Activated T-helper 1 cell treated with anti-CD3 and anti-CD28 coated beads, Interleukin-12 subunit alpha, Interleukin-12 subunit beta, Interleukin-2, Interleukin-4 antibody, amounts not matched to agents 30 ng/mL and 10 ng/mL and 1 ng/mL, durations not matched to agents 14 hours and 24 hours and 36 hours (primary cell): ENCODE results near the gene NHS. TPM values are rescaled to one million over a fixed set of nuclear protein-coding genes. Genes with fewer than 3 reads are reported as not detected.

ENCODE experiments used
- DNase-seq: peaks from one replicate; pipeline ENCODE4 v3.0.0; 2021; ENCODE audit warnings: low spot score
- H3K27ac Mint-ChIP-seq: one replicate; pipeline ENCODE4 v1.8.0; 2021; ENCODE audit warnings: mild to moderate bottlenecking, mixed read lengths
- H3K27me3 Mint-ChIP-seq: one replicate; pipeline ENCODE4 v1.8.0; 2022; ENCODE audit warnings: mild to moderate bottlenecking, moderate library complexity, mixed read lengths; ENCODE audit not compliant: insufficient read depth
- H3K36me3 Mint-ChIP-seq: one replicate; pipeline ENCODE4 v1.8.0; 2021; ENCODE audit warnings: low read depth, mixed read lengths
- H3K4me1 Mint-ChIP-seq: one replicate; pipeline ENCODE4 v1.8.0; 2021; ENCODE audit warnings: low read depth, mixed read lengths
- H3K4me3 Mint-ChIP-seq: one replicate; pipeline ENCODE4 v1.8.0; 2021; ENCODE audit warnings: mild to moderate bottlenecking, moderate library complexity, mixed read lengths
- H3K9me3 Mint-ChIP-seq: one replicate; pipeline ENCODE4 v1.8.0; 2021; ENCODE audit warnings: mixed read lengths
- intact Hi-C: fragments of 100-400 bp; cut with micrococcal nuclease; formaldehyde crosslinking; loops from one replicate; pipeline ENCODE4 v1.15.1; 2024
- total RNA-seq: library from RNA; stranded (reverse); gene quantifications from 2 replicates; pipeline ENCODE4 v1.2.3, GENCODE V29; 2022

Gene NHS
- total RNA-seq, 1 donor from 2014 or later: 8.1 TPM

DNA sequence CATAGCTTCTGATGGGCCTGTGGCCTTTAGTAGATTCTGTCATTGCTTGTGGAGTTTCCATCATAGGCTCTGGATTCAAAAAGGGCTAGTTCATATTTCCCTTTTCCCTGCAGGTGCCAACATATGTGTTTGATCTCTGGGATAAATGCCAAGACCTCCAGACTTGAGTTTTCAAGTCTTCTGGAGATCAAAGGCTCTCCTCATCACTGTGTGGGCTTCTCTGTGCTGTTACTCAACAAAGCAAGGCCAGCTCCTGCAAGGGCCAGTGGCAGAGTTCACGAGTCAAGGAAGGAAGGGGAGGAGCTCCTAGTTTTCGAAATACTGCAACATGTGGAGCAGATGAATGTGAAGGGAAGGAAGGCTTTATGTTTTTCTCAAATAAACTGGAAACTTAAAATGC is 299.6 kb downstream of the NHS start:
- Mint-ChIP-seq H3K4me1 (peaks cover 12% of the 10 kb centered on the region), H3K4me3 (no peak overlapping the region), H3K27ac (no peak overlapping the region), H3K9me3 (no peaks in the 10 kb centered on the region), H3K36me3 (peaks cover 6% of the 10 kb centered on the region), H3K27me3 (no peaks in the 10 kb centered on the region)
- intact Hi-C loops: no loop called here
- no peak for DNase-seq

DNA sequence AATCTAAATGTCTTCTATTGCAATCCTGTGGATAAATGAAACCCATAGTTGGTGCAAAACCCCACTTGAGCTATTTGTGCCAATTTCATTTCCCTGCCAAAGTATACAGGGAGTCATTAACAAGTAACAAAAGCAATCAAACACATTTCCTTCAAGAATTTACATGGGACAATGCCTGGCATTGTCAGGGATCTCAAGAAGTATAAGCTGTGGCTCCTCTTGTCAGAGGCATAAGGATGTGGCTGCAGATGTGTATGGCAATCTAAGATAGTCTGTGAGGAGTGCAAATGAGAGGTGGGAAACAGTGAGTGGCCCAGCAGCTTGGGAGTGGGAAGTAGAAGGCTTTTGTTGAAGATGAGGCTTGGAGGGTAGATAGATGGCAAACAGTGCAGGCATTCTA is 304.3 kb downstream of the NHS start:
- Mint-ChIP-seq H3K27ac (no peak overlapping the region), H3K36me3 (peaks cover 2% of the 10 kb centered on the region), H3K27me3 (no peaks in the 10 kb centered on the region), H3K4me3 (no peak overlapping the region), H3K9me3 (no peaks in the 10 kb centered on the region), H3K4me1 (peaks cover 29% of the 10 kb centered on the region)
- DNase-seq: no peak
- intact Hi-C loops: no loop called here

DNA sequence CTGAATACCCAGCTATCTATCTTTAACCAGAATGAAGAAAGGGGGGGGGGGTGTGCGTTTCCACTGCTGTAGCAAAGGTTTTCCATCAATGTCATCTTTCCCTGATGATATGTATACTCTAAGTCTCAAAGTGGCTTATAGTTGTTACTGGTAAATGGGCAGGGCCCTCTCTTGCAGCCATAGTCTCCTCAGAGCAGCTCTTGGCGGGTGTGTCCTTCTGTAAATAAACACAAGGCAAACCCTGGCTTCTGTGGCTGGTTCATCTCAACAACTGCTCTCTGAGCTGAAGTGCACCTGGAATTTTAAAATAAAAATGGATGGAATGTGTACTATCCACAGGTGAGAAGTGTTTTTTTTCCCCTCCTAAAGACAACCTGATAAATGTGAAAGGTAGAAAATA is 304.8 kb downstream of the NHS start:
- Mint-ChIP-seq H3K9me3 (no peaks in the 10 kb centered on the region), H3K36me3 (peaks cover 2% of the 10 kb centered on the region), H3K4me3 (no peak overlapping the region), H3K27me3 (no peaks in the 10 kb centered on the region), H3K4me1 (peaks cover 29% of the 10 kb centered on the region), H3K27ac (no peak overlapping the region)
- DNase-seq: no peak
- intact Hi-C loops: loop anchor here (10.0 kb wide), 1 partner anchor 45 kb away; no protein-coding TSS in a partner anchor

DNA sequence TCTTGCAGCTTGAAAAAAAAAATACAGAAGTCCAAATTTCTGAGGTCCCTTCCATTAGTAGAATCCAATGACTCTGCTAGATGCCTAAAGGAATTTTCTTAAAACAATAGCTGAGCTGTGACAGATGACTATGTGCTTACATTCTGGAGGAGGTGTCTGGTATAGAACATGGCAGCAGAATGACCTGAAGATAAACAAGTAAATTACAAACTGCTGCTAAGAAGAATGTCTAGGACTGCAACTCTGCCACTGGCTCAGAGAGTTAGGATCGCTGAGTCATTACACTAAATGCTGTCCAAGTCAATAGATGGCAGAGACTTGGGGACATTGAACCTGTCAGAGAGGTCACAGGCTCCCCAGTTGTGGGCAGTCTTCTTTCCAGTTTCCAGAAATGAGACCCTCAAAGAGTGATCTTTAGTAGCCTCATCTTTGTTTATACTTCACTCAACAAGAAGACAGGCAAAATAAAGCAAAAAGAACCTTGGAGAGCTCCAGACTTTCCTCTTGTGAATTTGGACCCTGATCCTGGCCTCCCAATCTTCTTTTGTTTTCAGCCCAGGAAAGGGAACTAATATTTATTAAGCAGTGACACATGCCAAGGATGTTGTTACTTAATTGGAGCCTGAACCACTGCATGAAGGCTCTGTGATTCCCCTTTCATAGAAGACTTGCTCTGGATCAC is 305.9 kb downstream of the NHS start:
- H3K27me3 Mint-ChIP-seq: no peaks in the 10 kb centered on the region
- no peak for DNase-seq
- peaks cover 29% of the 10 kb centered on the region for H3K4me1 Mint-ChIP-seq
- peaks cover 2% of the 10 kb centered on the region for H3K36me3 Mint-ChIP-seq
- no peaks in the 10 kb centered on the region for H3K9me3 Mint-ChIP-seq
- intact Hi-C loops: loop anchor here (10.0 kb wide), 1 partner anchor 46 kb away; no protein-coding TSS in a partner anchor
- no peak overlapping the region for H3K4me3 Mint-ChIP-seq
- H3K27ac Mint-ChIP-seq: no peak overlapping the region

DNA sequence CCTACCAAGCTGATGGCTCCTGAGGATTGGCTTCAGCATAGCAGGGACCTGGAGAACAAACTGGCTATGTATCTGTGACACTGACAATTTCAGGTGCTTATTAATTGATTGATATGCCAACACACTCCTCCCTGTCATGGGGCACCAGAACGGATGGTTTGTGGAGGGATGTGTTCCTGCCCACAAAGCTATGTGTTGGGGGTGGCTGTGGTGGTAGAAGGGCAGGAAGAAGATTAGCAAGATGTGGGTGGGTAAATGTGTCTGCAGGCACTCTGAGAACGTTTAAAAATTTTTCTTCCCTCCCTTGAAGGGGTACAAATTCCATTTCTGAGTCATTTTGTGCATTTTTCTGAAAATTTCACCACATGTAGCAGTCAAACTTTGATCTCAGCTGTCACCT is 307.3 kb downstream of the NHS start:
- Mint-ChIP-seq H3K36me3 (peaks cover 2% of the 10 kb centered on the region), H3K4me3 (peak overlapping the region; percentile 30), H3K27ac (peak overlapping the region; percentile 69), H3K27me3 (no peaks in the 10 kb centered on the region), H3K9me3 (no peaks in the 10 kb centered on the region), H3K4me1 (peaks cover 29% of the 10 kb centered on the region)
- intact Hi-C loops: loop anchor here (1.0 to 10.0 kb wide), 4 partner anchors 13 to 91 kb away; no protein-coding TSS in a partner anchor
- DNase-seq: no peak

DNA sequence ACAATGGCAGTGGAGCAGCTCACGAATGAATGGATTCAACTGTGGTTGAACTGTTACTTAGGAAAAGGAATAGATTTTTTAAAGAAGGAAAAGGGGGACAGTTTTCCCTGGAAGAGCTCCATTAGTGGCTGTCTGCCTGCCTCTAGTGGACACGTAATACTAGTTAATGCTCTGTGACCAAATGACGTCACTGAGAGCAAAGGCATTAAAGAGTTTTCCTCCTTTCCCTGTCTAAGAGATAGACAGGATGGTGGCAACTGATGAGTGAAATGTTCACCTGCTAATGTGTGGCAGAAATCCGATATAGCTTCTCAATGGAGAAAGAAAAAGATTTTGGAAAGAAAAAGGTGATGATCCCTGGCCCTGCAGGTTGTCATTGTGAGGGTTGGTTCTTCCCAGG is 310.0 kb downstream of the NHS start:
- Mint-ChIP-seq H3K4me3 (no peak overlapping the region), H3K9me3 (no peaks in the 10 kb centered on the region), H3K36me3 (no peaks in the 10 kb centered on the region), H3K27me3 (no peaks in the 10 kb centered on the region), H3K27ac (no peak overlapping the region), H3K4me1 (peaks cover 24% of the 10 kb centered on the region)
- intact Hi-C loops: loop anchor here (10.0 kb wide), 1 partner anchor 50 kb away; no protein-coding TSS in a partner anchor
- DNase-seq: no peak

DNA sequence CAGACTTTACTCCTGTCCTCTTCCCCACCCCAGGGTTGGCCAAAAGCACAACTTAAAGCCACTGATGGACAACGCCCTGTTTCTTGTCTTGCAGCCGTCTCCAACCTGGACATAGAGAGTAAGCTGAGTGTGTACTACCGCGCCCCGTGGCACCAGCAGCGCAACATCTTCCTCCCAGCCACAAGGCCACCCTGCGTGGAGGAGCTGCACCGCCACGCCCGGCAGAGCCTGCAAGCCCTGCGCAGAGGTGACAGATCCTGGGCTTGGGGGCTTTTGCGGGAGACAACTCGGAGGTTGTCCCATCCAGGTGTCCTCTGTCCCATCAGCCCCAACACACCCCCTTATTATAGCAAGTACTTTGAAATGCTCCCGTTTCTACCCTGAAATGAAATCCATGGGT is 312.6 kb downstream of the NHS start:
- no peak for DNase-seq
- intact Hi-C loops: loop anchor here (10.0 kb wide), 1 partner anchor 53 kb away; no protein-coding TSS in a partner anchor
- Mint-ChIP-seq H3K36me3 (no peaks in the 10 kb centered on the region), H3K27me3 (no peaks in the 10 kb centered on the region), H3K9me3 (no peaks in the 10 kb centered on the region), H3K27ac (no peak overlapping the region), H3K4me1 (peaks cover 14% of the 10 kb centered on the region), H3K4me3 (no peak overlapping the region)

DNA sequence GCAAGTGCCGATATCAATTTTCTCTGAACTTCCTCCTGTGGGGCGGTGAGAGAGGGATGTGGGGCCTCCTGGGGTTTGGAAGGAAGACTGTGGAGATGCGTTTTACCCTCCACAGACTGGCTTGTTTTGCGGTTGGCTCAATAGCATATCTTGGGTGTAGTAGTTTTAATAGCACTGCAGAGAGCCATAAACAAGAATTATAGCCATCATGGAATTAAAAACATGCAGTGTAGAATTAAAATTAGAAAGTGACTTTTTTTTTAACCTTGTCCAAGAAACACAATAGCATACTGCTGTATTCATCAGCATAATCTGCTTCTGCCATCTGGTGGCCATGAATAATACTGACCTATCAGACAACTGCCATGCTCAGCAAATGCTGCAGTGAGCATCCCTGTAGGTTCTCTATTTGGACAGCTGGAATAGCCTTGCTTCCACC is 315.0 kb downstream of the NHS start:
- H3K36me3 Mint-ChIP-seq: no peaks in the 10 kb centered on the region
- no peaks in the 10 kb centered on the region for H3K4me1 Mint-ChIP-seq
- peak; percentile 7 for DNase-seq
- peaks cover 2% of the 10 kb centered on the region for H3K27me3 Mint-ChIP-seq
- H3K9me3 Mint-ChIP-seq: no peaks in the 10 kb centered on the region
- H3K27ac Mint-ChIP-seq: no peak overlapping the region
- H3K4me3 Mint-ChIP-seq: no peak overlapping the region
- intact Hi-C loops: loop anchor here (1.0 to 10.0 kb wide), 4 partner anchors 55 to 315 kb away; partner anchors contain the start of gene NHS

DNA sequence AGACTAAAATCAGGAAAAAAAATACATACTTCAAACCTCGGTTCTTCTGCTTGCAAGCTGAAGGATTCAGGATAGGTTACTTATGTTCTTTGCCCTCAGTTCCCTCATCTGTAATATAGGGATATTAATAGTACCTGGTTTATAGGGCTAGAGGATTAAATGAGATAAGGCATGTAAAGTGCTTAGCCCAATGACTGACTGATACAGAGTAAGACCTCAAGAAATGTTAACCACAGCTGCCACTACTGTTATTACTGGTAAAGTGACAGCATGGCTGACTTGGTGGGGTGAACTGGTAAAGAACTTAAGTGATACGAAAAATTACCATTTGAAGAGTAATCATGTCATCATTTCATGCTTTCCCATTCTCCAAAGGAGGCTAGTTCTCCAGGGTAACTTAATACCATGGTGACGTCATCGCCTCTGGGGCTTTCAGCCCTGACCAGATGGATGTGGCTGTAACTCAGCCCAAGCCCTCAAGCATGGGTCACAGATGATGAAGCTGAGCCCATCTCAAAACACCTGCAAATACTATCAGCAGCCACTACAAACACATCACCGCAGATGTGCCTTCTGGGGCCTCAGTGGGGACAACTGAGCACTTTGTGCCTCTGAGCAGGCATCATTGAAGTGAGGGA is 317.8 kb downstream of the NHS start:
- intact Hi-C loops: loop anchor here (10.0 kb wide), 1 partner anchor 318 kb away; the partner anchor contains the start of gene NHS
- Mint-ChIP-seq H3K4me1 (no peaks in the 10 kb centered on the region), H3K4me3 (no peak overlapping the region), H3K9me3 (no peaks in the 10 kb centered on the region), H3K27me3 (peaks cover 2% of the 10 kb centered on the region), H3K27ac (no peak overlapping the region), H3K36me3 (no peaks in the 10 kb centered on the region)
- no peak for DNase-seq

DNA sequence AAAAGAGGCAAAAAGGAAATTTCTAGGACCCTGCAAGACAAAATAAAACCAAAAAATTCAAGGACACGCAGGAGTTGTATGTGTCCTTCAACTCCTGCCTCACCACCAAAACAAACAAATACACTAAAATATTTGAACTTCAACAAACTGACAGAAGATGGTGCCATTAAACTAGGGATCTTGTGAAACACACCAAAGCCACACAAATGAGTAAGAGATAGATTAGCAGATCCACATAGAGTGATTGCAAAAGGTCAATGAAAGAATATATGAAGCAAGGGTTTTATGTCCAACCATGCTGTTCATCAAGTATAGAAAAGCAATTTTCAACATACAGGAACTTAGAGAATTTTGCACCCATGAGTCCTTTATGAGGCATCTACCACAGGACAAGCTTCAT is 322.2 kb downstream of the NHS start:
- Mint-ChIP-seq H3K36me3 (no peaks in the 10 kb centered on the region), H3K4me1 (no peaks in the 10 kb centered on the region), H3K4me3 (no peak overlapping the region), H3K9me3 (no peaks in the 10 kb centered on the region), H3K27ac (no peak overlapping the region), H3K27me3 (peaks cover 2% of the 10 kb centered on the region)
- intact Hi-C loops: loop anchor here (10.0 kb wide), 1 partner anchor 322 kb away; the partner anchor contains the start of gene NHS
- DNase-seq: no peak

DNA sequence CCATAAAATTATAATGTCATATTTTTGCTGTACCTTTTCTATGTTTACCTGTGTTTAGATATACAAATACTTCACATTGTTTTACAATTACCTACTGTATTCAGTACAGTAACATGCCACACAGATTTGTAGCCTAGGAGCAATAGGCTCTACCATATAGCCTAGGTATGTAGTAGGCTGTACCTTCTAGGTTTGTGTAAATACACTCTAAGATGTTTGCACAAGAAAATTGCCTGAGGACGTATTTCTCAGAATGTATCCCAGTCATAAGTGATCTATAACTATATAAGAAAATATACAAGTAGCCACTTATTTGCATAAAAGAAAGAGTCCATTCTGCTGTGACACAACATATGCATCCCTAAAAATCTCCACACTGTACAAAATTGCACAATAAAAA is 326.0 kb downstream of the NHS start:
- no peak for DNase-seq
- Mint-ChIP-seq H3K36me3 (no peaks in the 10 kb centered on the region), H3K27ac (no peak overlapping the region), H3K4me1 (no peaks in the 10 kb centered on the region), H3K27me3 (no peaks in the 10 kb centered on the region), H3K4me3 (no peak overlapping the region), H3K9me3 (no peaks in the 10 kb centered on the region)
- intact Hi-C loops: no loop called here

DNA sequence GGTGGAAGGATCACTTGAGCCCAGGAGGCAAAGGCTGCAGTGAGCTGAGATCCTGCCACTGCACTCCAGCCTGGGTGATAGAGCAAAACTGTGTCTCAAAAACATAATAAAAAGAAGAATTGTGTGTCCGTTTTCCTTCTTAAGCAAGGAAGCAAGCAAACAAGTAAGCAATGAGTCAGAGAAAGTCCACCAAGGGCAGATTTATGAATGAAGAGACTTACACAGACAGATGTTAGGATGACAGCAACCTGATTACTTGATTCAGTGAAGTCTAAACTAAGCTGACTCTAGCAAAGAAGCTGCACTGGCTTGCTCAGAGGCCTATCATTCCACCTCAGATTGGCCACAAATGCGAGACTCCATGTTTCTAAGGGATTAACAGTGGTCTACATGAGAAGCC is 328.2 kb downstream of the NHS start:
- H3K36me3 Mint-ChIP-seq: no peaks in the 10 kb centered on the region
- DNase-seq: no peak
- H3K4me3 Mint-ChIP-seq: no peak overlapping the region
- no peaks in the 10 kb centered on the region for H3K4me1 Mint-ChIP-seq
- H3K27me3 Mint-ChIP-seq: peaks cover 2% of the 10 kb centered on the region
- H3K9me3 Mint-ChIP-seq: no peaks in the 10 kb centered on the region
- intact Hi-C loops: no loop called here
- H3K27ac Mint-ChIP-seq: no peak overlapping the region

DNA sequence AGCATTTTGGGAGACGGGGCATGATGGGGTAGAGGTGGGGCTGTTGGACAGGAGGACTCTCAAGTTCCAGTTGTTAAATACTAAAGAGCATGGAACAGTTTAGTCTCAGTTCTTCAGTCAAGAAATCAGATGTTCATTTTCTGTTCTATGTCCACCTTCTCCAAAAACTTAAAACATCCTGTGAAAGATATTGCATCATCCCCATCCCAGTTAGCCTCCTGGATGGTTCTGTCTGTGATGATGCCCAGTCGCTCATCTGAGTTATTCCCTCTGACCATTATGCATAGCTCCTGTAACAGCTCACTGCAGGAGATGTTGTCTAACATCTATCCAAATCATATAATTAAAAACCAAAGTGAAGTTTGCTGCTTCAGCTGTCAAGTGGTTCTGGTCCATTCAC is 330.2 kb downstream of the NHS start:
- H3K27me3 Mint-ChIP-seq: peaks cover 5% of the 10 kb centered on the region
- no peak for DNase-seq
- H3K9me3 Mint-ChIP-seq: no peaks in the 10 kb centered on the region
- intact Hi-C loops: no loop called here
- no peak overlapping the region for H3K4me3 Mint-ChIP-seq
- no peaks in the 10 kb centered on the region for H3K36me3 Mint-ChIP-seq
- H3K27ac Mint-ChIP-seq: no peak overlapping the region
- H3K4me1 Mint-ChIP-seq: no peaks in the 10 kb centered on the region
